ENCODE measurements around the gene SFR1. TPM values are rescaled to one million over a fixed set of nuclear protein-coding genes. Genes with fewer than 3 reads are reported as not detected.

The SFR1 gene
- polyA plus RNA-seq, 6 donors from 2014 or later = 14.8 to 23.2 (median 20.5) TPM

- ATAC-seq (ENCODE audit: low read depth in 2 of 2) = no peak
Observed at GRCh38 chr10:104092749-104093148, 29.2 kb upstream of the SFR1 start.

GRCh38 chr10:104096692-104097091 is 25.3 kb upstream of the SFR1 start:
- Mint-ChIP-seq H3K4me3 (no peak overlapping the region), H3K36me3 (peaks cover 0 to 7% of the 10 kb centered on the region in 2 donors), H3K4me1 (no peaks in the 10 kb centered on the region), H3K9me3 (peaks cover 0 to 9% (median 1%) of the 10 kb centered on the region in 7 donors), H3K27ac (no peak overlapping the region), H3K27me3 (peaks cover 5 to 12% (median 12%) of the 10 kb centered on the region in 3 donors)
- no peak for DNase-seq
- ATAC-seq (ENCODE audit: low read depth in 2 of 2) = no peak

More at GRCh38 chr10:104092749-104093148, 29.2 kb upstream of the SFR1 start:
- H3K4me3 Mint-ChIP-seq = no peak overlapping the region
- DNase-seq = no peak
- no peaks in the 10 kb centered on the region for H3K4me1 Mint-ChIP-seq
- H3K27ac Mint-ChIP-seq = no peak overlapping the region
- peaks cover 0 to 21% (median 18%) of the 10 kb centered on the region in 3 donors for H3K27me3 Mint-ChIP-seq
- H3K36me3 Mint-ChIP-seq = peaks cover 0 to 7% of the 10 kb centered on the region in 2 donors
- peaks cover 0 to 9% (median 1%) of the 10 kb centered on the region in 7 donors for H3K9me3 Mint-ChIP-seq

GRCh38 chr10:104098358-104098925 is 23.5 kb upstream of the SFR1 start:
- ATAC-seq (ENCODE audit: low read depth in 2 of 2) = no peak
- H3K4me1 Mint-ChIP-seq = no peaks in the 10 kb centered on the region
- H3K36me3 Mint-ChIP-seq = peaks cover 0 to 7% of the 10 kb centered on the region in 2 donors
- H3K27me3 Mint-ChIP-seq = peaks cover 5 to 12% (median 12%) of the 10 kb centered on the region in 3 donors
- peaks cover 0 to 9% (median 1%) of the 10 kb centered on the region in 7 donors for H3K9me3 Mint-ChIP-seq
- DNase-seq = no peak
- H3K4me3 Mint-ChIP-seq = no peak overlapping the region
- no peak overlapping the region for H3K27ac Mint-ChIP-seq

DNA sequence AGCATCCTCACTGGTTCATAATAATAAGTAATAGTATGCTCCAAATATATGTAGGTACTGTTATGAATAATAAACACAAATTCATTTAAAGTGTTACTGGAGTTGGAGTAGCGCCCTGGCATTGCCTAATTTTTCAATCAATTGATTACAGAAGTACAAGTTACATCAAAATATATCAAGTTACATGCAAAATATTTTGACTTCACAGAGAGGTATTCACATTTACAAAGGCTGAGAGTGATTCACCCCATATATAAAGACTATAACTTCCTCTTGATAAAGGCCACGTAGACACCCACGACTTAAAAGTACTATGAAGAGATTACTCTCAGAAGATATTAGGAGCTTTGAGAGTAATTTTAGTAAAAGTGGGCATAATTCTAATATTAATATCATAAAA is 22.7 kb upstream of the SFR1 start:
- H3K4me1 Mint-ChIP-seq = no peaks in the 10 kb centered on the region
- peaks cover 0 to 7% of the 10 kb centered on the region in 2 donors for H3K36me3 Mint-ChIP-seq
- DNase-seq = no peak
- no peak overlapping the region for H3K4me3 Mint-ChIP-seq
- H3K27ac Mint-ChIP-seq = no peak overlapping the region
- H3K27me3 Mint-ChIP-seq = peaks cover 5 to 12% (median 12%) of the 10 kb centered on the region in 3 donors
- H3K9me3 Mint-ChIP-seq = peaks cover 0 to 9% (median 0%) of the 10 kb centered on the region in 7 donors
- no peak for ATAC-seq (ENCODE audit: low read depth in 2 of 2)

- no peak overlapping the region for H3K4me3 Mint-ChIP-seq
- peaks cover 0 to 7% of the 10 kb centered on the region in 2 donors for H3K36me3 Mint-ChIP-seq
- H3K9me3 Mint-ChIP-seq = peaks cover 0 to 9% (median 0%) of the 10 kb centered on the region in 7 donors
- H3K4me1 Mint-ChIP-seq = no peaks in the 10 kb centered on the region
- H3K27me3 Mint-ChIP-seq = peaks cover 5 to 12% (median 12%) of the 10 kb centered on the region in 3 donors
- no peak for ATAC-seq (ENCODE audit: low read depth in 2 of 2)
- DNase-seq = no peak
- no peak overlapping the region for H3K27ac Mint-ChIP-seq
Observed at GRCh38 chr10:104099941-104100340, 22.0 kb upstream of the SFR1 start.

DNA sequence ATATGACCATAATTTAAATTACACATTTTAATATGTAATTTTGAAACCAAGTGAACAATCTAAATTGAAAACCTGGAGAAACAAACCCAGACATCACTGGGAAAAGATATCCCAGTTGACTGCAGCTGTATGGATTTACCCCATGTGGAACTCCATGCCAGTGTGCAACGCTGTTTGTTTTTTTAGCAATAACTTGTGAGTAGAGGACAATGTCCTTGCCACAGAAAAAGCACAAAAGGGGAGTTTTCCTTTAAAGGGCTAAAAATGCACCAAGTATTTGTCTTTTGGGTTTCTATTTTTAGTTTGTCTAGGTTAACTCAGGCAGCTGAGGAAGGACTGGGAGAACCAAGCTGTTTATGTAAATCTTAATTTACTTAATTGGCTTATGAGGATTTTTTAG is 21.2 kb upstream of the SFR1 start:
- H3K9me3 Mint-ChIP-seq = peaks cover 0 to 9% (median 0%) of the 10 kb centered on the region in 7 donors
- no peaks in the 10 kb centered on the region for H3K4me1 Mint-ChIP-seq
- peaks cover 0 to 7% of the 10 kb centered on the region in 2 donors for H3K36me3 Mint-ChIP-seq

GRCh38 chr10:104101902-104102301 is 20.1 kb upstream of the SFR1 start:
- Mint-ChIP-seq H3K9me3 (peaks cover 0 to 4% (median 0%) of the 10 kb centered on the region in 7 donors), H3K4me1 (no peaks in the 10 kb centered on the region), H3K4me3 (no peak overlapping the region), H3K27me3 (peaks cover 5 to 6% (median 5%) of the 10 kb centered on the region in 3 donors), H3K36me3 (peaks cover 0 to under 1% of the 10 kb centered on the region in 2 donors), H3K27ac (no peak overlapping the region)
- no peak for DNase-seq
- no peak for ATAC-seq (ENCODE audit: low read depth in 2 of 2)

More for the DNA sequence above, 21.2 kb upstream of the SFR1 start:
- no peak overlapping the region for H3K4me3 Mint-ChIP-seq
- peaks cover 5 to 12% (median 12%) of the 10 kb centered on the region in 3 donors for H3K27me3 Mint-ChIP-seq
- DNase-seq (no peak), ATAC-seq (ENCODE audit: low read depth in 2 of 2) (no peak)
- H3K27ac Mint-ChIP-seq = no peak overlapping the region

DNA sequence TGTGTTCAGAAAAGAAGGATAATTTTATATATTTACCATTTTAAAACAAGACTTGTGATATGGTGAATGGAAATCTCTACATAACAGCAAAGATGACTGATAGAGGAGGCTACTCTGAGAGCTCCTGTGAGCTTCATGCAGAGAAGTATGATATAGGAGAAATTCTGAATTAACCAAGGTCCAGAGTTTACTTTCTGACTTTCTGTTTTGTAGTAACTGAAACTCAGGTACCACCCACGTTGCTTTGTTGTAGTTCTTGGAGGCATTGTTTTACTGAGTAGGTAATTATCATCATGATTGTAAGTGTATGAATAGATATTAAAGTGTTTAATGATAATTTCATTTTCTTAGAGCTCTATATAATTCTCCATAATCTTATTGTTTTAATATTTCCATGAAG is 18.0 kb upstream of the SFR1 start:
- Mint-ChIP-seq H3K9me3 (peaks cover 0 to 3% (median 0%) of the 10 kb centered on the region in 7 donors), H3K4me1 (no peaks in the 10 kb centered on the region), H3K27ac (no peak overlapping the region), H3K36me3 (no peaks in the 10 kb centered on the region), H3K27me3 (peaks cover 0 to 4% (median 0%) of the 10 kb centered on the region in 3 donors), H3K4me3 (no peak overlapping the region)
- ATAC-seq (ENCODE audit: low read depth in 2 of 2) (no peak), DNase-seq (no peak)

DNA sequence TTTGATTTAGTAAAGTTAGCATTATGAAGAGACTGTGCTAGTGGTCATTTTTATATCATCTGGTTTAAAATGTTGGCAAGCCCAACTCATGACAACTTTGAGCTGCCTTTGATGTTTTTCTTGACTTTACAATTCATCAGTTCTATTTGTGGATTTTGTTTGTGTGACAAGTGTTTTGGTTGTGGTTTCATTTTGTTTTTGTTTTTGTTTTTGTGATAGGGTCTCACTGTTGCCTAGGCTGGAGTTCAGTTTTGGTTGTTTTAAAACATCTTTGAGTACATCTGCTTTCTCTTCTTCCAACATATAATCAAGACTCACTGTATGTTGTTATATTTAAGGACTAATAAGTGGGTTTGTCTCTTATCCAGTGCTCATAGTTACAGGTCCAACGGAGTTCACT is 17.6 kb upstream of the SFR1 start:
- Mint-ChIP-seq H3K27ac (no peak overlapping the region), H3K36me3 (no peaks in the 10 kb centered on the region), H3K27me3 (no peaks in the 10 kb centered on the region), H3K4me3 (no peak overlapping the region), H3K9me3 (peaks cover 0 to 3% (median 0%) of the 10 kb centered on the region in 7 donors), H3K4me1 (no peaks in the 10 kb centered on the region)
- DNase-seq (no peak), ATAC-seq (ENCODE audit: low read depth in 2 of 2) (no peak)

GRCh38 chr10:104104926-104105325 is 17.0 kb upstream of the SFR1 start:
- ATAC-seq (ENCODE audit: low read depth in 2 of 2) = no peak
- Mint-ChIP-seq H3K27ac (peak overlapping the region in 1 of 6 donors; percentile 49), H3K4me1 (no peaks in the 10 kb centered on the region), H3K36me3 (no peaks in the 10 kb centered on the region), H3K4me3 (no peak overlapping the region), H3K27me3 (no peaks in the 10 kb centered on the region), H3K9me3 (peaks cover 0 to 3% (median 0%) of the 10 kb centered on the region in 7 donors)
- DNase-seq = no peak

DNA sequence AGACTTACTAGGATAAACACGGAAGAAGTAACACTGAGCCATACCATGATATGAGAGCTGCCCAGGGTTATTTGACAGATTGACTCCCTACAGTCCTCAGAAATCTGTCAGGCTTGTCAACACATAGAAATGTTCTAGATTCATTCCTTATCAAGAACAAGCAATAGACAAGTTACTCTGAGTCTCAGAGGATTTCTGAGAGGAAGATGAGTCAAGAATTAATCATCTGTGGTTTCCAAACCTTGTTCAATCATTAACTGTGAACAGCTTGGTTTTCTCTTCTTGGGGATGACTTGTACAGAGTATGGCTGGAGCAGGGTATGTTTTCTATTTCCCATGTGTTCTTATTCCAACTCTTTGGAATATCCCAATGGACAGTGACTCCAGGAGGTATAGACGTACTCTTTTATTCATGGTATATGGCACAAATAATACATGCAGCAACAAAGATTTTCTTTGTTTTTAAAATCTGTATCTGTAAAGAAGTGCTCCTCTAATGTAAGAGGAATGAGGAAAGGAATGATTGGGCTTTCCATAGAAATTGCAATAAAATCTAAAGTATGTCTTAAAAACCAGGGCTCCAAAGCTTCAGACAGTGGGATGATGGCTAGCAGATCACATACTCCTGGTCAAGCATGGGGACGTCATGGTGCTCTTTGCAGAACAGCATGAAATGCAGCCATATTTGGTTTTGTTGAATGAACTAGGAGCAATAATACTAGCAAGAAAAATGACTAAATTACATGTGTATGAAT is 11.9 kb upstream of the SFR1 start:
- no peak for ATAC-seq (ENCODE audit: low read depth in 2 of 2)
- peaks cover 0 to 3% (median 0%) of the 10 kb centered on the region in 7 donors for H3K9me3 Mint-ChIP-seq
- no peak for DNase-seq

DNA sequence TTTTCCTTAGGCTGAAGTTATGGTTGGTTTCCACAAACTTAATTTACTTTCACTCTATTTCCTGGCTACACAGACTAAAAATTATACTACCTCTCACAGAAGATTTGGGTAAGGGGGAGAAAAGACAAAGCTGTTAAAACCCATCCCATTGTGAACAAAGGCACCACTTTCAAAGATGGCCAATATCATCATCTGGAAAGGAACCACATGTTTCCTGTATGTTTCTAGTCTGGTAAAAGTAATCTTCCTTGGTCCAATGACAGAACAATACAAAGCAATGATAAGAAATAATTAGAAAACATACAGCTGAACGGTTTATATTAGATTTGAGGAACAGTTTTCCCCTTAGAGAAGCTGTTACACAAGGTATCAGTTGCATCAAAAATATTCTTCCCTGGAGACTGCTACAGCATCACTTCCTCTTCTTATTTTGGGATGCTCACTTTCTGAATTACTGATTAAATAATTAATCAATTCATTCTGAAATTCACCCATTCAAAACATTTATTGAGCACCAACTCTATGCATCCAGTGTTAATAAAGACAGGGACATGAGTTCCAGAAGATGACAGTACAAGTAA is 8.5 kb upstream of the SFR1 start:
- DNase-seq (no peak), ATAC-seq (ENCODE audit: low read depth in 2 of 2) (no peak)
- no peak overlapping the region for H3K27ac Mint-ChIP-seq
- H3K4me3 Mint-ChIP-seq = no peak overlapping the region
- H3K9me3 Mint-ChIP-seq = peaks cover 0 to 3% (median 0%) of the 10 kb centered on the region in 7 donors
- H3K36me3 Mint-ChIP-seq = no peaks in the 10 kb centered on the region
- peaks cover 0 to 3% (median 0%) of the 10 kb centered on the region in 3 donors for H3K4me1 Mint-ChIP-seq
- peaks cover 0 to 10% (median 6%) of the 10 kb centered on the region in 3 donors for H3K27me3 Mint-ChIP-seq

More for the DNA sequence above, 11.9 kb upstream of the SFR1 start:
- Mint-ChIP-seq H3K36me3 (no peaks in the 10 kb centered on the region), H3K4me1 (peaks cover 0 to 3% (median 0%) of the 10 kb centered on the region in 3 donors), H3K27ac (no peak overlapping the region), H3K27me3 (peaks cover 0 to 10% (median 6%) of the 10 kb centered on the region in 3 donors), H3K4me3 (peak overlapping the region in 1 of 8 donors; percentile 53)

DNA sequence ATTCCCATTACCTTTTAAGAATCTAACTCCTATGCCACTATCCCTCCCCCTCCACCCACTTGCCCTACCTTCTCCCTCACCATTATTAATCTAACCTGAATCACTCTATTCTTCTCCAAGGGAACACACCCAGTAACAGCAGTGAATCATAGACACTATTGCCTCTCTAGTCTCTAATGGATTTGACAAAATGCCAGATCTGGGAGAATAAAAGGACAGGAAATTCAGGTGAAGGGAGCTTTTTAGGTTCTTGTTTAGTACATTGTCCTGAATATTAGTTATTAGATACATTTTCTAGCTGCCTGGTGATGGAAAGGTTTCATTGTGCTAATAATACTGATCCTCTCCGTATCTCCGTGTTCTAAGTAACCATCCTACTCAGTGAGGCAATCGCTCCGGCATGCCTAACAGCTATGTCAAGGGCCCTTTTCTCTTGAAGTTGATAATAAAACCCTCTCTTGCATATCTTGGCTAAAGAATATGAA is 4.1 kb upstream of the SFR1 start:
- Mint-ChIP-seq H3K9me3 (no peaks in the 10 kb centered on the region), H3K4me1 (peaks cover 12 to 21% (median 14%) of the 10 kb centered on the region in 3 donors), H3K36me3 (no peaks in the 10 kb centered on the region), H3K27ac (no peak overlapping the region), H3K4me3 (no peak overlapping the region), H3K27me3 (no peaks in the 10 kb centered on the region)
- DNase-seq (no peak), ATAC-seq (ENCODE audit: low read depth in 2 of 2) (no peak)
